H9 (cell line): Measurements from ENCODE around the gene GPR135. TPM values are rescaled to one million over a fixed set of nuclear protein-coding genes. Genes with fewer than 3 reads are reported as not detected.

Experiments
- DNase-seq: peaks from one replicate; pipeline ENCODE4 v3.0.0-alpha.2; 2017
- H2AFZ ChIP-seq: one replicate; pipeline ENCODE4 v1.6.1; 2013; ENCODE audit warnings: mild to moderate bottlenecking, low read length, control low read depth, moderate library complexity
- H2AK5ac ChIP-seq: 2 replicates; pipeline ENCODE4 v1.6.1; 2013; ENCODE audit warnings: low read length, control low read depth, mixed read lengths; ENCODE audit not compliant: insufficient read length
- H2BK120ac ChIP-seq: one replicate; pipeline ENCODE4 v1.6.1; 2013; ENCODE audit warnings: low read depth, mild to moderate bottlenecking, low read length, control low read depth, inconsistent platforms; ENCODE audit not compliant: poor library complexity, severe bottlenecking
- H2BK12ac ChIP-seq: 2 replicates; pipeline ENCODE4 v1.6.1; 2013; ENCODE audit warnings: low read length, control low read depth, mixed read lengths, low read depth; ENCODE audit not compliant: insufficient read length
- H2BK15ac ChIP-seq: 2 replicates; pipeline ENCODE4 v1.6.1; 2013; ENCODE audit warnings: low read depth, low read length, control low read depth
- H2BK20ac ChIP-seq: one replicate; pipeline ENCODE4 v1.6.1; 2013; ENCODE audit warnings: low read depth, mild to moderate bottlenecking, low read length, control low read depth, inconsistent platforms; ENCODE audit not compliant: poor library complexity, severe bottlenecking
- H2BK5ac ChIP-seq: 2 replicates; pipeline ENCODE4 v1.6.1; 2013; ENCODE audit warnings: low read length, control low read depth, mixed read lengths; ENCODE audit not compliant: insufficient read length
- H3K14ac ChIP-seq: 2 replicates; pipeline ENCODE4 v1.6.1; 2013; ENCODE audit warnings: low read length, control low read depth; ENCODE audit not compliant: insufficient read depth
- H3K18ac ChIP-seq: 2 replicates; pipeline ENCODE4 v1.6.1; 2013; ENCODE audit warnings: low read depth, mild to moderate bottlenecking, mixed read lengths, low read length, control low read depth; ENCODE audit not compliant: insufficient read length
- H3K23ac ChIP-seq: 2 replicates; pipeline ENCODE4 v1.6.1; 2013; ENCODE audit warnings: low read length, control low read depth, mixed read lengths, low read depth; ENCODE audit not compliant: insufficient read length
- H3K23me2 ChIP-seq: 2 replicates; pipeline ENCODE4 v1.6.1; 2013; ENCODE audit warnings: low read depth, mild to moderate bottlenecking, mixed read lengths, low read length, control low read depth; ENCODE audit not compliant: insufficient read length, poor library complexity, severe bottlenecking
- H3K27ac ChIP-seq: 2 replicates; pipeline ENCODE4 v1.5.1; 2013; ENCODE audit warnings: low read length, control low read depth, mixed read lengths, low read depth; ENCODE audit not compliant: insufficient read length
- H3K27me3 ChIP-seq: 2 replicates; pipeline ENCODE4 v1.6.1; 2013; ENCODE audit warnings: low read length, control low read depth, inconsistent platforms; ENCODE audit not compliant: insufficient read depth
- H3K4ac ChIP-seq: 2 replicates; pipeline ENCODE4 v1.6.1; 2013; ENCODE audit warnings: low read depth, mild to moderate bottlenecking, control low read depth, inconsistent platforms, low read length, moderate library complexity
- H3K4me1 ChIP-seq: 2 replicates; pipeline ENCODE4 v1.6.1; 2013; ENCODE audit warnings: low read length, control low read depth, inconsistent platforms; ENCODE audit not compliant: insufficient read depth
- H3K4me2 ChIP-seq: 2 replicates; pipeline ENCODE4 v1.6.1; 2013; ENCODE audit warnings: low read length, control low read depth, mixed read lengths; ENCODE audit not compliant: insufficient read length, insufficient read depth
- H3K56ac ChIP-seq: 2 replicates; pipeline ENCODE4 v1.6.1; 2013; ENCODE audit warnings: low read depth, mild to moderate bottlenecking, mixed read lengths, low read length, control low read depth; ENCODE audit not compliant: insufficient read length
- H3K79me1 ChIP-seq: 2 replicates; pipeline ENCODE4 v1.6.1; 2013; ENCODE audit warnings: low read depth, mild to moderate bottlenecking, moderate library complexity, low read length, control low read depth, inconsistent platforms; ENCODE audit not compliant: insufficient read depth, poor library complexity, severe bottlenecking
- H3K79me2 ChIP-seq: 2 replicates; pipeline ENCODE4 v1.6.1; 2013; ENCODE audit warnings: low read length, control low read depth, inconsistent platforms; ENCODE audit not compliant: insufficient read depth
- H3K9ac ChIP-seq: 2 replicates; pipeline ENCODE4 v1.6.1; 2013; ENCODE audit warnings: low read length, control low read depth, mixed read lengths; ENCODE audit not compliant: insufficient read length; ENCODE audit errors: extremely low read depth
- H3K9me3 ChIP-seq: one replicate; pipeline ENCODE4 v1.6.1; 2013; ENCODE audit warnings: low read depth, low read length, inconsistent platforms; ENCODE audit not compliant: control insufficient read depth
- H3T11ph ChIP-seq: one replicate; pipeline ENCODE4 v1.6.1; 2013; ENCODE audit warnings: mild to moderate bottlenecking, low read length, control low read depth, inconsistent platforms
- H4K20me1 ChIP-seq: one replicate; pipeline ENCODE4 v1.6.1; 2013; ENCODE audit not compliant: control insufficient read depth, insufficient read length, insufficient read depth
- H4K5ac ChIP-seq: 2 replicates; pipeline ENCODE4 v1.6.1; 2013; ENCODE audit warnings: low read depth, mild to moderate bottlenecking, mixed read lengths, low read length, control low read depth; ENCODE audit not compliant: insufficient read length
- H4K8ac ChIP-seq: replicated peaks from 2 replicates; pipeline ENCODE4 v1.6.1; 2013; ENCODE audit warnings: low read length, control low read depth, mixed read lengths, low read depth; ENCODE audit not compliant: insufficient read length
- H4K91ac ChIP-seq: 2 replicates; pipeline ENCODE4 v1.6.1; 2013; ENCODE audit warnings: low read depth, mild to moderate bottlenecking, moderate library complexity, mixed read lengths, low read length, control low read depth; ENCODE audit not compliant: insufficient read length
- H3K27ac Mint-ChIP-seq, 3 experiments: 2 replicates in 2 of 3; 3 replicates in 1 of 3; pipeline ENCODE4 v1.8.0; 2020 to 2021; ENCODE audit warnings: mixed read lengths in 3 of 3, mild to moderate bottlenecking in 1 of 3, moderate library complexity in 1 of 3
- H3K27me3 Mint-ChIP-seq: 2 replicates; pipeline ENCODE4 v1.8.0; 2021; ENCODE audit warnings: low read depth, mild to moderate bottlenecking, moderate library complexity, mixed read lengths
- H3K36me3 Mint-ChIP-seq, 3 experiments: 2 replicates in 2 of 3; 3 replicates in 1 of 3; pipeline ENCODE4 v1.8.0; 2020 to 2021; ENCODE audit warnings: low read depth in 3 of 3, mixed read lengths in 3 of 3; ENCODE audit not compliant: insufficient read depth in 1 of 3
- H3K4me1 Mint-ChIP-seq, 2 experiments: 2 replicates each; pipeline ENCODE4 v1.8.0; 2020; ENCODE audit warnings: mixed read lengths in 2 of 2
- H3K4me3 Mint-ChIP-seq, 2 experiments: 2 replicates in 1 of 2; 3 replicates in 1 of 2; pipeline ENCODE4 v1.8.0; 2020 to 2021; ENCODE audit warnings: mild to moderate bottlenecking in 2 of 2, mixed read lengths in 2 of 2, moderate library complexity in 1 of 2
- H3K9me3 Mint-ChIP-seq, 2 experiments: 2 replicates in 1 of 2; 3 replicates in 1 of 2; pipeline ENCODE4 v1.8.0; 2020; ENCODE audit warnings: mild to moderate bottlenecking in 2 of 2, mixed read lengths in 2 of 2, moderate library complexity in 1 of 2
- WGBS: extraction: QIAGEN DNeasy Blood & Tissue Kit; methylation state at CpG from one replicate; pipeline ENCODE4 v1.1.7; 2013; ENCODE audit warnings: missing lambda C conversion rate, low lambda C conversion rate, mixed read lengths; ENCODE audit not compliant: insufficient read length; ENCODE audit errors: extremely low coverage; 5-methylcytosine and 5-hydroxymethylcytosine counted together
- total RNA-seq: library from RNA; stranded (reverse); gene quantifications from 2 replicates; pipeline ENCODE4 v1.2.1, GENCODE V29; 2021
- TF ChIP-seq, protein P1 (sequence below): fragments of 200-600 bp; sonication (generic); conservative IDR thresholded peaks from 3 replicates; pipeline ENCODE4 v1.8.0; 2021; ENCODE audit warnings: antibody characterized with exemption, mild to moderate bottlenecking

GPR135 gene
- total RNA-seq, 1 experiment from 2014 or later: 1.9 TPM

DNA sequence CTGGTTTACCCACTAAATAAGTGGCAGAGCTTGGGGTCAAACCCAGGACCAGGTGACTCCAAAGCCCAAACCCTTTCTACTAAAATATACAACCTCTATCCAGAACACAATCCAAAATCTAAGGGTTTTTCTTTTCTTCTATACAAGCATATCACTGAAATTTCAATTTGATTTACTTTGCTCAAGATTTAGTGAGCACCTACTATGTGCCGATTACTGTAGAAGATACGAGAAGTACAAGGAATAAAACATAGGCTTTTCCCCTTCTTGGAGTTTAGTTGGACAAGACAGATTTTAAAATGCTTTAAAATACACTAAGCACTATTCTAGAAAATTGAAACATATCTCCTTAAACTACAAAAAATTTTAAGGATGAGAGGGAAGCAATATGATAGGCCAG is 16.2 kb upstream of the GPR135 start:
- WGBS: no CpG with 5 or more reads among the region's 2 CpGs

More for the DNA sequence above, 16.2 kb upstream of the GPR135 start:
- Mint-ChIP-seq H3K27me3 (no peaks in the 10 kb centered on the region), H3K36me3 (peaks cover 5 to 17% (median 10%) of the 10 kb centered on the region in 3 experiments; a peak in 6 of 7 replicates), H3K4me1 (peaks cover 18 to 20% of the 10 kb centered on the region in 2 experiments), H3K27ac (no peak overlapping the region), H3K9me3 (no peaks in the 10 kb centered on the region), H3K4me3 (no peak overlapping the region; a peak in 1 of 5 replicates)
- DNase-seq: no peak
- Histone ChIP-seq H2BK12ac (no peak overlapping the region), H3K23ac (no peak overlapping the region), H3T11ph (no peak overlapping the region), H2AK5ac (no peak overlapping the region), H4K91ac (no peak overlapping the region), H4K8ac (no peak overlapping the region), H3K4me1 (no peaks in the 10 kb centered on the region), H4K5ac (no peak overlapping the region), H3K79me1 (no peaks in the 10 kb centered on the region), H3K23me2 (peaks cover 4% of the 10 kb centered on the region), H3K56ac (no peak overlapping the region), H3K9me3 (no peaks in the 10 kb centered on the region), H3K79me2 (peaks cover 2% of the 10 kb centered on the region; the same call in 1 of the 2 replicates), H2BK120ac (no peak overlapping the region), H3K14ac (no peak overlapping the region), H2BK20ac (no peak overlapping the region), H2AFZ (no peak overlapping the region), H2BK15ac (no peak overlapping the region), H4K20me1 (no peaks in the 10 kb centered on the region), H2BK5ac (no peak overlapping the region), H3K18ac (no peak overlapping the region), H3K27me3 (no peaks in the 10 kb centered on the region; the same call in 1 of the 2 replicates), H3K27ac (no peak overlapping the region), H3K4ac (no peak overlapping the region), H3K9ac (no peak overlapping the region), H3K4me2 (no peak overlapping the region)
- TF ChIP-seq, protein P1, sequence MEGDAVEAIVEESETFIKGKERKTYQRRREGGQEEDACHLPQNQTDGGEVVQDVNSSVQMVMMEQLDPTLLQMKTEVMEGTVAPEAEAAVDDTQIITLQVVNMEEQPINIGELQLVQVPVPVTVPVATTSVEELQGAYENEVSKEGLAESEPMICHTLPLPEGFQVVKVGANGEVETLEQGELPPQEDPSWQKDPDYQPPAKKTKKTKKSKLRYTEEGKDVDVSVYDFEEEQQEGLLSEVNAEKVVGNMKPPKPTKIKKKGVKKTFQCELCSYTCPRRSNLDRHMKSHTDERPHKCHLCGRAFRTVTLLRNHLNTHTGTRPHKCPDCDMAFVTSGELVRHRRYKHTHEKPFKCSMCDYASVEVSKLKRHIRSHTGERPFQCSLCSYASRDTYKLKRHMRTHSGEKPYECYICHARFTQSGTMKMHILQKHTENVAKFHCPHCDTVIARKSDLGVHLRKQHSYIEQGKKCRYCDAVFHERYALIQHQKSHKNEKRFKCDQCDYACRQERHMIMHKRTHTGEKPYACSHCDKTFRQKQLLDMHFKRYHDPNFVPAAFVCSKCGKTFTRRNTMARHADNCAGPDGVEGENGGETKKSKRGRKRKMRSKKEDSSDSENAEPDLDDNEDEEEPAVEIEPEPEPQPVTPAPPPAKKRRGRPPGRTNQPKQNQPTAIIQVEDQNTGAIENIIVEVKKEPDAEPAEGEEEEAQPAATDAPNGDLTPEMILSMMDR: no peak
